Measurements from ENCODE around the gene RNF41. TPM values are rescaled to one million over a fixed set of nuclear protein-coding genes. Genes with fewer than 3 reads are reported as not detected.

The RNF41 gene
- total RNA-seq, 1 donor from 2014 or later = 86.0 TPM

DNA sequence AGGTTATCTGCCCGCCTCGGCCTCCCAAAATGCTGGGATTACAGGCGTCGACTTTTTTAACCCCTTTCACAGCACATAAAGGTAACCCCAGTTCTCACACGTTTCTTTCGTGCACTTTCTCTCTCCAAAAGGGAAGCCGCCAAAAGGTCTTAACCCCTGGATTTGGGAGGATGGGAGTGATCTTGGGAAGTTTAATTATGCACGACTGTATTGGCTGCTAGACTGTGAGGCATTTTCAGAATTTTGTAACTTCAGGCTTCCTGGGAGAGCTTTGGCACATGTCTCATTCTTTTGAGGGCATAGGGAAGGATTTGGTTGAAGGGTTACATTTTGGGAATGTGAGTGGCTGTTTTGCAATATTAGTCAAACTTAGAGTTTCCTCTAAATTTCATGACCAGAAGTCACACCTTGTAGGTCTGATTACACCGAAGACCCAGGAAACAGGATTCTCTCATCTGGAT lies 31.0 kb downstream of the RNF41 start:
- DNase-seq (no peak), ATAC-seq (ENCODE audit: low read depth) (no peak)
- TF ChIP-seq, protein P1, sequence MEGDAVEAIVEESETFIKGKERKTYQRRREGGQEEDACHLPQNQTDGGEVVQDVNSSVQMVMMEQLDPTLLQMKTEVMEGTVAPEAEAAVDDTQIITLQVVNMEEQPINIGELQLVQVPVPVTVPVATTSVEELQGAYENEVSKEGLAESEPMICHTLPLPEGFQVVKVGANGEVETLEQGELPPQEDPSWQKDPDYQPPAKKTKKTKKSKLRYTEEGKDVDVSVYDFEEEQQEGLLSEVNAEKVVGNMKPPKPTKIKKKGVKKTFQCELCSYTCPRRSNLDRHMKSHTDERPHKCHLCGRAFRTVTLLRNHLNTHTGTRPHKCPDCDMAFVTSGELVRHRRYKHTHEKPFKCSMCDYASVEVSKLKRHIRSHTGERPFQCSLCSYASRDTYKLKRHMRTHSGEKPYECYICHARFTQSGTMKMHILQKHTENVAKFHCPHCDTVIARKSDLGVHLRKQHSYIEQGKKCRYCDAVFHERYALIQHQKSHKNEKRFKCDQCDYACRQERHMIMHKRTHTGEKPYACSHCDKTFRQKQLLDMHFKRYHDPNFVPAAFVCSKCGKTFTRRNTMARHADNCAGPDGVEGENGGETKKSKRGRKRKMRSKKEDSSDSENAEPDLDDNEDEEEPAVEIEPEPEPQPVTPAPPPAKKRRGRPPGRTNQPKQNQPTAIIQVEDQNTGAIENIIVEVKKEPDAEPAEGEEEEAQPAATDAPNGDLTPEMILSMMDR (IDR thresholded peaks at IDR 0.05) = no peak
- Mint-ChIP-seq H3K36me3 (ENCODE audit: low read depth) (peaks cover 23% of the 10 kb centered on the region), H3K27me3 (no peaks in the 10 kb centered on the region), H3K9me3 (no peaks in the 10 kb centered on the region), H3K27ac (peak overlapping the region; percentile 96), H3K4me3 (peak overlapping the region; percentile 95), H3K4me1 (peaks cover 43% of the 10 kb centered on the region)
- ChIA-PET CTCF (interaction anchor here (3.8 to 6.4 kb wide), 4 partner anchors 16 to 71 kb away, joined by 36 to 80 read pairs (median 50); partner anchors contain the start of genes ESYT1, RNF41 and ZC3H10), POLR2A (interaction anchor here (0.7 to 5.7 kb wide), 10 partner anchors 9 to 452 kb away, joined by 3 to 116 read pairs (median 16); partner anchors contain the start of genes ANKRD52, COQ10A, ESYT1 and MYL6)
- intact Hi-C loops (cut with micrococcal nuclease) = loop anchor here (1.0 kb wide), 3 partner anchors 32 to 452 kb away; partner anchors contain the start of gene MYL6

DNA sequence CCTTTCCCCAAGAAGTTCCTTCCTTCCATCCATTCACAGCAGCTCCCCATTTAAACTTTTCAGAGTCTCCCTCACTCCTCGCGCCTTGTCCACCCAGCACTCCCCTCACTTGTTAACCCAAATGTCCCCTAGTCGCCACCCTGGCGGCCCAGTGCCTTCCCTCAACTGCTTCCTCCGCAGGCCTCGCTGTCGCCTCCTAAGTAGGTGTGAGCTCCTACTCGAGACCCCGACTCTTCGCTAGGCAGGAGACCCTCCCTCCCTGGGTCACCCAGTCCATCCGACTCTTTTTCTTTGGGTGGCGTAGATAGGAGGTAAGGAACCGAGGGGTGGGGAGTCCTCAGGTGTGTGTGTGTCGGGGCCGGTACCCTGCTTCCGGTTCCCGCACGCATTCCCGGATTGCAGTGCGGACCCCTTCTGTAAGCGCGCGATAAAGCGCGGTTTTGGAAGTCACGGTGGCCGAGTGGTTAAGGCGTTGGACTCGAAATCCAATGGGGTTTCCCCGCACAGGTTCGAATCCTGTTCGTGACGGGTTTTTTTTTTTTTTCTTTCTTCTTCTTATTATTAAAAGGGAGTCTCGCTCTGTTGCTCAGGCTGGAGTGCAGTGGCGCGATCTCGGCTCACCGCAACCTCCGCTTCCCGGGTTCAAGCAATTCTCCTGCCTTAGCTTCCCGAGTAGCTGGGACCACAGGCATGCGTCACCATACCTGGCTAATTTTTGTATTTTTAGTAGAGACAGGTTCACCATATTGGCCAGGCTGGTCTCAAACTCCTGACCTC lies 31.6 kb downstream of the RNF41 start:
- Mint-ChIP-seq H3K27ac (peak overlapping the region; percentile 96), H3K9me3 (no peaks in the 10 kb centered on the region), H3K36me3 (ENCODE audit: low read depth) (peaks cover 25% of the 10 kb centered on the region), H3K4me1 (peaks cover 43% of the 10 kb centered on the region), H3K27me3 (no peaks in the 10 kb centered on the region), H3K4me3 (peak overlapping the region; percentile 95)
- TF ChIP-seq, protein P1 (IDR thresholded peaks at IDR 0.05) = no peak
- ChIA-PET CTCF (interaction anchor here (0.5 to 6.4 kb wide), 29 partner anchors 7 to 1393 kb away, joined by 3 to 80 read pairs (median 4); partner anchors contain the start of genes COQ10A, ESYT1, MYL6 and RNF41), POLR2A (interaction anchor here (0.6 to 5.7 kb wide), 42 partner anchors 9 to 498 kb away, joined by 3 to 116 read pairs (median 6); partner anchors contain the start of genes ANKRD52, BLOC1S1, CNPY2 and COQ10A)
- ATAC-seq (ENCODE audit: low read depth) (peak; percentile 38), DNase-seq (peak; percentile 72)
- intact Hi-C loops (cut with micrococcal nuclease) = loop anchor here (1.0 kb wide), 6 partner anchors 32 to 452 kb away; partner anchors contain the start of gene MYL6

DNA sequence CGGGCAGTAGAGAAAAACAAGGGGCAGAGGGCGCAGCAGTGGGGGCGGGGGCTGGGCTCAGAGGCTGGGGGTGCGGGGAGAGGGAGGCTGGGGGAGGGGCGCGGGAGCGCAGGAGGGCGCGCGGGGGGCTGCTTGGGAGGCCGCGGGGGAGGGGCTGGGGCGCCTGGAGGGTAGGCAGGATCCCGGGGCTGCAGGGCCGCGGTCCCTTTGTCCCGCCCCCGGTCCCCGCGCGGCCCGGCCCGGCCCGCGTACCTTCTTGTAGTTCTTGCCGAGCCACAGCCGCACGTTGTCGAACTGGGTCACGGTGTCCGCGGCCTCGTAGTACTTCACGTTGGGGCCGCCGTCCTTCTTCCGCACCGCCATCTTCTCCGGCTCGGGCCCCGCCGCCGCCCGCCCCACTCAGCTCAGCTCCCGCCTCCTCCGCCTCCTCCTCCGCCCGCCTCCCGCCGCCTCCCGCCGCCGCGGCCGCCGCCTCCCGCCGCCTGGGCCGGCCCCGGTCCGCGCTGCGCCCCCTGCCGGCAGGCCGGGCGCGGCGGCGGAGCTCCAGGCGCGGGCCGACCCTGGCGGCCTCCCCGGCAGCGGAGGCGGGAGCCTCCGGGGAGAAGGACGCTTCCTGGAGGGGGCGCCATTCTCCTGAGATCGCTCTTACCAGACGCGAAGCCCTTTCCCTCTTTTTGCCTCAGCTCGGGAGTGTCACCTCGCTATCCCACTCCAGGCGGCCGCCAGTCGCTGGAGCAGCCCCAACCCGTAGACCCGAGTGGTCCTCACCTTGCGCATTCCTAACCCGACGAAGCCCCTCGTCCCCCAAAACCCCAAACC lies 32.4 kb downstream of the RNF41 start, which contains the start of gene SMARCC2:
TSS of gene SMARCC2 (minus strand) at position 385 of the 819 bp plus-strand sequence. CDS start at position 363, 22 bp downstream.
- H3K4me3 Mint-ChIP-seq = peak within 1 kb of the TSS; percentile 95
- H3K27me3 Mint-ChIP-seq = no peaks in the 10 kb centered on the region
- H3K4me1 Mint-ChIP-seq = peaks cover 43% of the 10 kb centered on the region
- intact Hi-C loops (cut with micrococcal nuclease) = loop anchor here (1.0 kb wide), 3 partner anchors 63 to 193 kb away; no protein-coding TSS in a partner anchor
- no peaks in the 10 kb centered on the region for H3K9me3 Mint-ChIP-seq
- H3K36me3 Mint-ChIP-seq (ENCODE audit: low read depth) = peaks cover 33% of the 10 kb centered on the region
- peak; percentile 81 for ATAC-seq (ENCODE audit: low read depth)
- POLR2A ChIA-PET = interaction anchor here (0.6 to 5.7 kb wide), 44 partner anchors 9 to 499 kb away, joined by 3 to 116 read pairs (median 5); partner anchors contain the start of genes ANKRD52, BLOC1S1, CNPY2 and COQ10A
- peak; percentile 82 for DNase-seq
- TF ChIP-seq, protein P1 (IDR thresholded peaks at IDR 0.05) = no peak
- H3K27ac Mint-ChIP-seq = peak within 1 kb of the TSS; percentile 96
- CTCF ChIA-PET = interaction anchor here (0.5 to 6.4 kb wide), 33 partner anchors 8 to 1394 kb away, joined by 3 to 80 read pairs (median 4); partner anchors contain the start of genes COQ10A, ESYT1, MYL6 and RNF41

DNA sequence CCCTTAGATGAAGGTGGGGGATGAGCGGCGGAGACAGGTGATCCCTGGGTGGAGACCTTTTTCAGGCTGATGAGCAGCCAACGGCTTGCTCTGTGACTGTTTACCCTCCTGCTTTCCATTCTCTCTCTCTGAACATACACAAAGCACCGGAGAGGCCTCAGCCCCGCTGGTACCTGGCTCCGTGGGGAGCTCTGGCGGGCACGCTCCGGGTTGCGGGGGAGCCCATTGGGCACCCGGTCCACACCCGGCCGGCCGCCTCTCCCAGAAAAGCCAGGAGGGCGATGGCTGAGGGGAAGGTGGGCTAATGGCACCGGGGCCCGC lies 33.0 kb downstream of the RNF41 start:
- no peak for DNase-seq
- H3K4me3 Mint-ChIP-seq = peak overlapping the region; percentile 88
- CTCF ChIA-PET = interaction anchor here (0.5 to 6.4 kb wide), 15 partner anchors 10 to 459 kb away, joined by 3 to 80 read pairs (median 6); partner anchors contain the start of genes ESYT1, MYL6, RNF41 and ZC3H10
- TF ChIP-seq, protein P1 (IDR thresholded peaks at IDR 0.05) = no peak
- no peak for ATAC-seq (ENCODE audit: low read depth)
- no peaks in the 10 kb centered on the region for H3K9me3 Mint-ChIP-seq
- peaks cover 39% of the 10 kb centered on the region for H3K36me3 Mint-ChIP-seq (ENCODE audit: low read depth)
- no peaks in the 10 kb centered on the region for H3K27me3 Mint-ChIP-seq
- peak overlapping the region; percentile 82 for H3K27ac Mint-ChIP-seq
- H3K4me1 Mint-ChIP-seq = peaks cover 43% of the 10 kb centered on the region
- intact Hi-C loops (cut with micrococcal nuclease) = loop anchor here (1.0 kb wide), 3 partner anchors 62 to 192 kb away; no protein-coding TSS in a partner anchor
- POLR2A ChIA-PET = interaction anchor here (0.6 to 5.7 kb wide), 18 partner anchors 9 to 450 kb away, joined by 3 to 116 read pairs (median 5); partner anchors contain the start of genes ANKRD52, COQ10A, ESYT1 and MYL6

Data from activated B cell treated with CpG ODN at 0.5 μM for 24 hours (primary cell).